ENCODE results near the gene CMPK1. TPM values are rescaled to one million over a fixed set of nuclear protein-coding genes. Genes with fewer than 3 reads are reported as not detected.
"Not testable (repeated sequence)": the region's sequence is repeated elsewhere in the genome, so short reads cannot be mapped to it uniquely, and the experiment has no call there.

The CMPK1 gene
- 100 to 1,000 TPM in 1 of 3 donors, 10 to 100 TPM in 2; 40.6 to 135 (median 74.7) TPM for polyA plus RNA-seq

GRCh38 chr1:47333578-47333921, at the start of gene CMPK1:
CMPK1 (plus strand) TSS chr1:47333790; CDS start chr1:47333946, 156 bp downstream.
- 0 to 3% (median 1%) methylated on average over 6 to 39 of the region's 40 CpGs for WGBS, 3 donors
- peak within 1 kb of the TSS; percentile 77 for H3K27ac ChIP-seq (ENCODE audit: low read depth, low read length)

GRCh38 chr1:47288116-47288515, 45.5 kb upstream of the CMPK1 start:
- WGBS, 3 donors: 70 to 94% (median 83%) methylated on average over 4 of the region's 4 CpGs
- not testable (repeated sequence) for H3K27ac ChIP-seq (ENCODE audit: low read depth, low read length)

- WGBS, 3 donors: 94 to 96% (median 95%) methylated on average over 6 of the region's 6 CpGs
- not testable (repeated sequence) for H3K27ac ChIP-seq (ENCODE audit: low read depth, low read length)
Measured at GRCh38 chr1:47294863-47295262, 38.7 kb upstream of the CMPK1 start.

- WGBS, 3 donors: 89 to 93% (median 92%) methylated on average over 2 of the region's 2 CpGs
- H3K27ac ChIP-seq (ENCODE audit: low read depth, low read length): no peak overlapping the region
Measured at GRCh38 chr1:47295579-47295978, 38.0 kb upstream of the CMPK1 start.

GRCh38 chr1:47298025-47298699, 35.4 kb upstream of the CMPK1 start:
- no peak overlapping the region for H3K27ac ChIP-seq (ENCODE audit: low read depth, low read length)

- WGBS, 3 donors: 94 to 97% (median 95%) methylated on average over 2 of the region's 2 CpGs
- H3K27ac ChIP-seq (ENCODE audit: low read depth, low read length): no peak overlapping the region
Measured at GRCh38 chr1:47302472-47302871, 31.1 kb upstream of the CMPK1 start.

- no peak overlapping the region for H3K27ac ChIP-seq (ENCODE audit: low read depth, low read length)
- WGBS, 3 donors: 86 to 92% (median 86%) methylated on average over 4 of the region's 4 CpGs
Measured at GRCh38 chr1:47309427-47309826, 24.2 kb upstream of the CMPK1 start.

- WGBS, 3 donors: 0 to 1% (median 1%) methylated on average over 54 of the region's 54 CpGs
- H3K27ac ChIP-seq (ENCODE audit: low read depth, low read length): no peak within 1 kb of the TSS
Measured at GRCh38 chr1:47313915-47314664, 19.5 kb upstream of the CMPK1 start, which contains the start of gene STIL. STIL (minus strand) TSS chr1:47314147; CDS start chr1:47310319, 3,828 bp downstream.

- WGBS, 3 donors: 69 to 100% (median 86%) methylated on average over 1 of the region's 1 CpG
- H3K27ac ChIP-seq (ENCODE audit: low read depth, low read length): no peak overlapping the region
Measured at GRCh38 chr1:47317841-47318240, 15.7 kb upstream of the CMPK1 start.

GRCh38 chr1:47319968-47320367, 13.6 kb upstream of the CMPK1 start:
- H3K27ac ChIP-seq (ENCODE audit: low read depth, low read length): not testable (repeated sequence)
- WGBS, 3 donors: 89 to 90% (median 90%) methylated on average over 13 to 14 of the region's 14 CpGs

- no peak overlapping the region for H3K27ac ChIP-seq (ENCODE audit: low read depth, low read length)
- 37 to 53% (median 43%) methylated on average over 1 of the region's 1 CpG for WGBS, 3 donors
Measured at GRCh38 chr1:47323599-47324031, 10.0 kb upstream of the CMPK1 start.

GRCh38 chr1:47324682-47325081, 8.9 kb upstream of the CMPK1 start:
- no peak overlapping the region for H3K27ac ChIP-seq (ENCODE audit: low read depth, low read length)
- 90 to 93% (median 90%) methylated on average over 3 of the region's 3 CpGs for WGBS, 3 donors

- H3K27ac ChIP-seq (ENCODE audit: low read depth, low read length): no peak overlapping the region
- WGBS, 3 donors: 63 to 74% (median 69%) methylated on average over 2 of the region's 2 CpGs
Measured at GRCh38 chr1:47325528-47325927, 8.1 kb upstream of the CMPK1 start.

- whole genome bisulfite sequencing, 3 donors: 71 to 94% (median 90%) methylated on average over 2 of the region's 2 CpGs
- no peak overlapping the region for H3K27ac ChIP-seq (ENCODE audit: low read depth, low read length)
Measured at GRCh38 chr1:47326271-47326670, 7.3 kb upstream of the CMPK1 start.

- H3K27ac ChIP-seq (ENCODE audit: low read depth, low read length): no peak overlapping the region
- 91 to 96% (median 91%) methylated on average over 3 of the region's 3 CpGs for WGBS, 3 donors
Measured at GRCh38 chr1:47328992-47329391, 4.6 kb upstream of the CMPK1 start.

- WGBS, 3 donors: 83 to 94% (median 87%) methylated on average over 1 of the region's 1 CpG
Measured at GRCh38 chr1:47330212-47330611, 3.4 kb upstream of the CMPK1 start.

GRCh38 chr1:47331875-47332274, 1.7 kb upstream of the CMPK1 start:
- no peak overlapping the region for H3K27ac ChIP-seq (ENCODE audit: low read depth, low read length)
- 74 to 85% (median 79%) methylated on average over 2 of the region's 2 CpGs for WGBS, 3 donors

More at GRCh38 chr1:47330212-47330611, 3.4 kb upstream of the CMPK1 start:
- H3K27ac ChIP-seq (ENCODE audit: low read depth, low read length): no peak overlapping the region

GRCh38 chr1:47332779-47333577, 612 bp upstream of the CMPK1 start:
- WGBS, 3 donors: 30 to 50% (median 49%) methylated on average over 19 of the region's 19 CpGs
- peak overlapping the region; percentile 8 for H3K27ac ChIP-seq (ENCODE audit: low read depth, low read length)
